RWPE1 (cell line): ENCODE results near the gene LGALS3BP.

Experiments
- CTCF ChIA-PET: fragments of 350-600 bp; sonication (Branson Sonifier 250); formaldehyde crosslinking; extraction: SDS; loops from one replicate; lab custom pipeline; 2021; lab: Yijun Ruan, JAX
- POLR2A ChIA-PET: fragments of 400-600 bp; formaldehyde crosslinking; extraction: SDS; loops from one replicate; lab custom pipeline; 2020; ENCODE audit warnings: antibody characterized with exemption; ENCODE audit not compliant: low non-redundant PET; lab: Yijun Ruan, JAX
- DNase-seq: peaks from one replicate; pipeline ENCODE4 v3.0.0; 2012; ENCODE audit warnings: low spot score
- H3K27ac ChIP-seq: fragments of 450-650 bp; 2 replicates; pipeline ENCODE4 v1.5.1; 2017
- TF ChIP-seq, protein P1 (sequence below): fragments of 450-650 bp; conservative IDR thresholded peaks from 2 replicates; pipeline ENCODE4 v1.5.1; 2017; ENCODE audit warnings: low read depth, mild to moderate bottlenecking

LGALS3BP gene

DNA sequence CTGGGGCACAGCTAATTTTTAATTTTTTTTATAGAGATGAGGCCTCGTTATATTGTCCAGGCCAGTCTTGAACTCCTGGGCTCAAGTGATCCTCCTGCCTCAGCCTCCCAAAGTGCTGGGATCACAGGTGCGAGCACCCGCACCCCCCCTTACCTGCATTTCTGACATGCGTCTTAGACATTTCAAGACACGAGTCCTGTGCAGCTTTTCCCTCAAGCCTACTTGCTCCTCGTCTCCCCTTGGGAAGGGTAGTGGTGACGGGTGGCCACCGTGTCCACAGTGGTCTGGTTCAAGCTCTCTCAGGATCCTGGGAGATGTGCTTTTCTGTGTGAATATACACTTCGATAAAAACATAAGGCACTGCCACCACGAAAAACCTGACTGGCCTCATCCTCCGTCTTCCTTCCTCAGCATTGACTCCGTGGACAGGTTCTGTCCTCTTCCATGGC is 20.2 kb upstream of the LGALS3BP start:
- POLR2A ChIA-PET = no interaction called here
- H3K27ac ChIP-seq = no peak overlapping the region
- CTCF ChIA-PET = no interaction called here
- TF ChIP-seq, protein P1, sequence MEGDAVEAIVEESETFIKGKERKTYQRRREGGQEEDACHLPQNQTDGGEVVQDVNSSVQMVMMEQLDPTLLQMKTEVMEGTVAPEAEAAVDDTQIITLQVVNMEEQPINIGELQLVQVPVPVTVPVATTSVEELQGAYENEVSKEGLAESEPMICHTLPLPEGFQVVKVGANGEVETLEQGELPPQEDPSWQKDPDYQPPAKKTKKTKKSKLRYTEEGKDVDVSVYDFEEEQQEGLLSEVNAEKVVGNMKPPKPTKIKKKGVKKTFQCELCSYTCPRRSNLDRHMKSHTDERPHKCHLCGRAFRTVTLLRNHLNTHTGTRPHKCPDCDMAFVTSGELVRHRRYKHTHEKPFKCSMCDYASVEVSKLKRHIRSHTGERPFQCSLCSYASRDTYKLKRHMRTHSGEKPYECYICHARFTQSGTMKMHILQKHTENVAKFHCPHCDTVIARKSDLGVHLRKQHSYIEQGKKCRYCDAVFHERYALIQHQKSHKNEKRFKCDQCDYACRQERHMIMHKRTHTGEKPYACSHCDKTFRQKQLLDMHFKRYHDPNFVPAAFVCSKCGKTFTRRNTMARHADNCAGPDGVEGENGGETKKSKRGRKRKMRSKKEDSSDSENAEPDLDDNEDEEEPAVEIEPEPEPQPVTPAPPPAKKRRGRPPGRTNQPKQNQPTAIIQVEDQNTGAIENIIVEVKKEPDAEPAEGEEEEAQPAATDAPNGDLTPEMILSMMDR = no peak
- no peak for DNase-seq

- DNase-seq = no peak
- CTCF ChIA-PET = interaction anchor here (0.5 kb wide), 1 partner anchor 28 kb away, joined by 3 read pairs; no protein-coding TSS in a partner anchor
- TF ChIP-seq, protein P1 = no peak
- H3K27ac ChIP-seq = peak overlapping the region; percentile 59
- POLR2A ChIA-PET = no interaction called here
Measured at GRCh38 chr17:78999056-78999768, 19.5 kb upstream of the LGALS3BP start.

- no peak for DNase-seq
- CTCF ChIA-PET = interaction anchor here (0.5 kb wide), 1 partner anchor 29 kb away, joined by 3 read pairs; no protein-coding TSS in a partner anchor
- POLR2A ChIA-PET = no interaction called here
- H3K27ac ChIP-seq = peak overlapping the region; percentile 59
- TF ChIP-seq, protein P1 = no peak
Measured at GRCh38 chr17:78998311-78999055, 18.8 kb upstream of the LGALS3BP start.

DNA sequence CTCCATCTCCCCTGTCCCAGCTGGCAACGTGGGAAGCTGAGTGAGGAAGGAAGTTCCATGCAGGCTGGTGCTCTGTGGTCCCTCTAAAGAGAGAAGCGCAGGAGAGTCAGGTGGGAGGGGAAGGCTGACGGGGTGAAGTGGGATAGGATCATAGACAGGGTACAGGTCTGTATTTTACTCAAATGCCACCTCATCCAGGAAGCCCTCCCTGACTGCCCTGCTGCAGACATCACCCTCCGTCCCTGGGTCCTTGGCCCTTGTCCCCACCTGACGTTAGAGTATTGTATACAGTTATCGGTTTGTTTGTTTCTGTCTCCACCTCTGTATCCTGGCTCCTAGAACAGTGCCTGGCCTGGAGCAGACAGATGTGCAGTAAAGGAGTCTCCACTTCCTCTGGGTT is 18.2 kb upstream of the LGALS3BP start:
- ChIA-PET POLR2A (no interaction called here), CTCF (no interaction called here)
- TF ChIP-seq, protein P1 = no peak
- H3K27ac ChIP-seq = peak overlapping the region; percentile 59
- no peak for DNase-seq

DNA sequence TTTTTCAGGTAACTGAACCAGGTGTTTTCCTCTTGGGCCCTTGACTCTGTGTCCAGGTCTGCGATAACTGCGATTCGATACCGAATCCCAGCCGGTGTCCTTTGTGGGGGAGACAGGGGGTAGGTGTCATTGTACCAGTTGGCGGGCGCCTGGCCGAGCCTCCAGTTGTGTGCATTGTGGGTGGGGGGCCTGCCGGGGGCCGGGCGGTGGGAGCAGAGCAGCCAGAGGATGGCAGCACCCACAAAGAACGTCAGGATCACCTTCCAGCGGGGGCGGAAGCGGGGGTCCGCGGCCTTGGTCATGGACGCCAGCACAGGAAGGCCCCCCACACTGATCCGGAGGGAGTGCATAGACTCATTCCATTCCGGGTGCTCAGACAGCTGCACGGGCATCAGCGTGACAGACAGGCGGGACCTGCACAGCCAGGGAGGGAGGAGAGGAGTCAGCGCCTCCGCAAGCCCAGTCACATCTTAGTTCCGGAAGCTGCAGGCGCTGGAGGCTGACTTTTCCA is 17.6 kb upstream of the LGALS3BP start:
- no peak for DNase-seq
- peak overlapping the region; percentile 59 for H3K27ac ChIP-seq
- CTCF ChIA-PET = interaction anchor here (0.7 kb wide), 1 partner anchor 249 kb away, joined by 3 read pairs; no protein-coding TSS in a partner anchor
- TF ChIP-seq, protein P1 = no peak
- POLR2A ChIA-PET = no interaction called here

DNA sequence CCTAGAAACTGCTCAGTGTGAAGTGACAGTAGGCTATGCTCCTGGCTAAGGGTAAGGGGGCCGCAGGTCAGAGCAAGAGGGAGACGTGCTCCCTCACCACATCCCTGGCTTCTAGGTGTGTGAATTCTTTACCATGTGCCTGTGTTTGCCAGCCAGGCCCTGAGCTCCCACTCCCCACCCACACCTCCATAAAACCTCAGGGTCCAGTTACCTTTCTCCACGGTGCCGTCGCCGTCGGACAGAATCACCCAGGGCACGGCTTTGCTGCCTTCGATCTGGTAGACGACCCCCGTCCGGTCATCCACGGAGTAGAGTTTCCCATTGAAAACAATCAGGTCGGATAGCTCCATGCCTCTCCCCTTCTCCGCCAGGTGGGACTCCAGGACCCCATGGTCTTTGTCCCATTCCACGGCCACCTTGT is 17.1 kb upstream of the LGALS3BP start:
- ChIA-PET CTCF (interaction anchor here (0.7 to 1.3 kb wide), 3 partner anchors 49 to 248 kb away, joined by 3 to 4 read pairs (median 4); no protein-coding TSS in a partner anchor), POLR2A (no interaction called here)

More for the DNA sequence above, 17.1 kb upstream of the LGALS3BP start:
- DNase-seq = no peak
- H3K27ac ChIP-seq = peak overlapping the region; percentile 59
- TF ChIP-seq, protein P1 = no peak
